Osteocyte (in vitro differentiated cells): Measurements from ENCODE around the gene DGKQ. TPM values are rescaled to one million over a fixed set of nuclear protein-coding genes. Genes with fewer than 3 reads are reported as not detected.

Experiments
- DNase-seq: peaks from one replicate; pipeline ENCODE4 v3.0.0; 2021; ENCODE audit warnings: mixed read lengths; ENCODE audit not compliant: unreplicated experiment; ENCODE audit errors: extremely low spot score
- H3K27ac Mint-ChIP-seq: one replicate; pipeline ENCODE4 v1.8.0; 2021; ENCODE audit warnings: mild to moderate bottlenecking, mixed read lengths; ENCODE audit not compliant: unreplicated experiment
- H3K27me3 Mint-ChIP-seq: one replicate; pipeline ENCODE4 v1.8.0; 2021; ENCODE audit warnings: mixed read lengths; ENCODE audit not compliant: unreplicated experiment
- H3K36me3 Mint-ChIP-seq: one replicate; pipeline ENCODE4 v1.8.0; 2021; ENCODE audit warnings: mixed read lengths; ENCODE audit not compliant: unreplicated experiment
- H3K4me1 Mint-ChIP-seq: one replicate; pipeline ENCODE4 v1.8.0; 2021; ENCODE audit warnings: mixed read lengths; ENCODE audit not compliant: unreplicated experiment
- H3K4me3 Mint-ChIP-seq: one replicate; pipeline ENCODE4 v1.8.0; 2021; ENCODE audit warnings: mild to moderate bottlenecking, moderate library complexity, mixed read lengths; ENCODE audit not compliant: unreplicated experiment
- H3K9me3 Mint-ChIP-seq: one replicate; pipeline ENCODE4 v1.8.0; 2021; ENCODE audit warnings: mixed read lengths; ENCODE audit not compliant: unreplicated experiment
- long read RNA-seq: library from polyadenylated mRNA; unstranded; transcript quantifications from one replicate; pipeline ENCODE4 v2.0.0, GENCODE V29; 2021
- total RNA-seq: library from RNA; stranded (reverse); gene quantifications from 2 replicates; pipeline ENCODE4 v1.2.1, GENCODE V29; 2021
- TF ChIP-seq, protein P1 (sequence below): fragments of 200-600 bp; sonication (generic); IDR thresholded peaks from 2 replicates; pipeline ENCODE4 v1.5.0; 2021; ENCODE audit warnings: antibody characterized with exemption, mild to moderate bottlenecking, moderate library complexity

Gene DGKQ, protein sequence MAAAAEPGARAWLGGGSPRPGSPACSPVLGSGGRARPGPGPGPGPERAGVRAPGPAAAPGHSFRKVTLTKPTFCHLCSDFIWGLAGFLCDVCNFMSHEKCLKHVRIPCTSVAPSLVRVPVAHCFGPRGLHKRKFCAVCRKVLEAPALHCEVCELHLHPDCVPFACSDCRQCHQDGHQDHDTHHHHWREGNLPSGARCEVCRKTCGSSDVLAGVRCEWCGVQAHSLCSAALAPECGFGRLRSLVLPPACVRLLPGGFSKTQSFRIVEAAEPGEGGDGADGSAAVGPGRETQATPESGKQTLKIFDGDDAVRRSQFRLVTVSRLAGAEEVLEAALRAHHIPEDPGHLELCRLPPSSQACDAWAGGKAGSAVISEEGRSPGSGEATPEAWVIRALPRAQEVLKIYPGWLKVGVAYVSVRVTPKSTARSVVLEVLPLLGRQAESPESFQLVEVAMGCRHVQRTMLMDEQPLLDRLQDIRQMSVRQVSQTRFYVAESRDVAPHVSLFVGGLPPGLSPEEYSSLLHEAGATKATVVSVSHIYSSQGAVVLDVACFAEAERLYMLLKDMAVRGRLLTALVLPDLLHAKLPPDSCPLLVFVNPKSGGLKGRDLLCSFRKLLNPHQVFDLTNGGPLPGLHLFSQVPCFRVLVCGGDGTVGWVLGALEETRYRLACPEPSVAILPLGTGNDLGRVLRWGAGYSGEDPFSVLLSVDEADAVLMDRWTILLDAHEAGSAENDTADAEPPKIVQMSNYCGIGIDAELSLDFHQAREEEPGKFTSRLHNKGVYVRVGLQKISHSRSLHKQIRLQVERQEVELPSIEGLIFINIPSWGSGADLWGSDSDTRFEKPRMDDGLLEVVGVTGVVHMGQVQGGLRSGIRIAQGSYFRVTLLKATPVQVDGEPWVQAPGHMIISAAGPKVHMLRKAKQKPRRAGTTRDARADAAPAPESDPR
- total RNA-seq, result 17.9 and 18.5 TPM in 2 replicates
- long read RNA-seq, partial matches to known transcripts, result 1 of 2 reads
- long read RNA-seq, other reads (novel, unspliced or antisense), result 1 of 2 reads

DNA sequence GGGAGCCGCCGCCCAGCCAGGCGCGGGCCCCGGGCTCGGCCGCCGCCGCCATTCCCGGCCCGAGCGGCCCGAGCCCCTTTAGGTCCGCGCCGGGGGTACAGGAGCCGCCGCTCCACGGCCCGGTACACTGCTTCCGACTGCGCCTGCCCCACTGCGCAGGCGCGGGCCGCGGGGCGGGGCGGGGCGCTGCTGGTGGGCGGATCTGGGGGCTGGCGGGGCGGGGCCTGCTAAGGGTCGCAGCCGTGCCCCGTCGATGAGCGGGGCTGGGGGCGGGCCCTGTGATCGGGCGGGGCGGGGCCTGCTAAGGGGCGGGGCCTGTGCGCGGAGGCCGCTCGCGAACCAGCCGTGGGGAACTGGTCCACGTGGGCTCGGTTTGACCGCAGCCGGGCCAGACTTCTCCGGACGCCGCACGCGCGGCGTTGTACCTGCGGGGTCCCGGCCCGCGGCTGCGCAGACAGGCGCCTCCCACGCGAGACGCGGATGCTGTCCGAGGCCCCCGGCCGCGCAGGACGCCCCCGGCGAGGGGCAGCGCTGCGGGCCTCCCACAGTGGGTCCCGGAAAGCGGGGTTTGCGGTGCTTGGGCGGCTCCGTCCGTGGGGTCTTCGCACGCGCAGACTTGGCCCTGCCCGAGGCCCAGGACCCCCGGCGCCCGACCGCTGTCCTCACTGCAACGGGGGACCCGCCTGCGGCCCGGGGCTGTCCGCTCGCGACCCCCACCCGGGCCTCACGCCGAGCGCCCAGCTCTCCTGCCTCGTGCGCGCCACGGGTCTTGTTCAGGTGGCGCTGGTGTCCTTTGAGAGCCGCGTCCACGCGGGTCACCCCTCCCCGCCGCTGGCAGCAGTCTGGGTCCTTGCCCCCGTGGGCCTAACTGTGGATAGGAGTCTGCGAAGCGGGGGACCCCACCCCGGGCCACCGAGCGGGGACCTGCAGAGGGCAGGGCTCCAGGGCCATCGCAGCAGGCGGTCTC, at the start of gene DGKQ:
Gene DGKQ, minus strand, starts transcription at position 139 of the 967 bp plus-strand sequence. Its CDS starts 87 bp downstream, at position 52.
- H3K9me3 Mint-ChIP-seq, result no peaks in the 10 kb centered on the region
- no peaks in the 10 kb centered on the region for H3K36me3 Mint-ChIP-seq
- H3K4me3 Mint-ChIP-seq, result peak within 1 kb of the TSS; percentile 67
- DNase-seq, result peak; percentile 96
- no peaks in the 10 kb centered on the region for H3K27me3 Mint-ChIP-seq
- H3K4me1 Mint-ChIP-seq, result peaks cover 7% of the 10 kb centered on the region
- H3K27ac Mint-ChIP-seq, result no peak within 1 kb of the TSS
- TF ChIP-seq, protein P1, sequence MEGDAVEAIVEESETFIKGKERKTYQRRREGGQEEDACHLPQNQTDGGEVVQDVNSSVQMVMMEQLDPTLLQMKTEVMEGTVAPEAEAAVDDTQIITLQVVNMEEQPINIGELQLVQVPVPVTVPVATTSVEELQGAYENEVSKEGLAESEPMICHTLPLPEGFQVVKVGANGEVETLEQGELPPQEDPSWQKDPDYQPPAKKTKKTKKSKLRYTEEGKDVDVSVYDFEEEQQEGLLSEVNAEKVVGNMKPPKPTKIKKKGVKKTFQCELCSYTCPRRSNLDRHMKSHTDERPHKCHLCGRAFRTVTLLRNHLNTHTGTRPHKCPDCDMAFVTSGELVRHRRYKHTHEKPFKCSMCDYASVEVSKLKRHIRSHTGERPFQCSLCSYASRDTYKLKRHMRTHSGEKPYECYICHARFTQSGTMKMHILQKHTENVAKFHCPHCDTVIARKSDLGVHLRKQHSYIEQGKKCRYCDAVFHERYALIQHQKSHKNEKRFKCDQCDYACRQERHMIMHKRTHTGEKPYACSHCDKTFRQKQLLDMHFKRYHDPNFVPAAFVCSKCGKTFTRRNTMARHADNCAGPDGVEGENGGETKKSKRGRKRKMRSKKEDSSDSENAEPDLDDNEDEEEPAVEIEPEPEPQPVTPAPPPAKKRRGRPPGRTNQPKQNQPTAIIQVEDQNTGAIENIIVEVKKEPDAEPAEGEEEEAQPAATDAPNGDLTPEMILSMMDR, result no peak

DNA sequence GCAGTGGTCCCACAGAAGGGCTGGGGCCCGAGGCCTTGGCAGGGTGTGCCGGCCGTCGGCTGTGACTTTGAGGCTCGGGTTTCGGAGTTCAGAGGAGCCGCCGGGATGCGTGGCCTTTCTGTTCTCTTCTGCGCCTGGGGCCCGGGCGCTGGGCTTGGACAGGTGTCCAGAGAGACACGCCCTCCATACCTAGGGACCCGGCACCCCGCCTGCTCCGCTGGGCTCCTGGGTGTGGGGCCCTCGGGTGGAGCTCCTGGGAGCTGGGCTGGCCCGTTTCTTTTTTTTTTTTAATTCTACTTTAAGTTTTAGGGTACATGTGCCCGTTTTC, 49.3 kb upstream of the DGKQ start:
- no peaks in the 10 kb centered on the region for H3K9me3 Mint-ChIP-seq
- peaks cover 17% of the 10 kb centered on the region for H3K4me1 Mint-ChIP-seq
- no peak for DNase-seq
- TF ChIP-seq, protein P1, result no peak
- peaks cover 4% of the 10 kb centered on the region for H3K36me3 Mint-ChIP-seq
- H3K4me3 Mint-ChIP-seq, result no peak overlapping the region
- no peaks in the 10 kb centered on the region for H3K27me3 Mint-ChIP-seq
- H3K27ac Mint-ChIP-seq, result no peak overlapping the region

DNA sequence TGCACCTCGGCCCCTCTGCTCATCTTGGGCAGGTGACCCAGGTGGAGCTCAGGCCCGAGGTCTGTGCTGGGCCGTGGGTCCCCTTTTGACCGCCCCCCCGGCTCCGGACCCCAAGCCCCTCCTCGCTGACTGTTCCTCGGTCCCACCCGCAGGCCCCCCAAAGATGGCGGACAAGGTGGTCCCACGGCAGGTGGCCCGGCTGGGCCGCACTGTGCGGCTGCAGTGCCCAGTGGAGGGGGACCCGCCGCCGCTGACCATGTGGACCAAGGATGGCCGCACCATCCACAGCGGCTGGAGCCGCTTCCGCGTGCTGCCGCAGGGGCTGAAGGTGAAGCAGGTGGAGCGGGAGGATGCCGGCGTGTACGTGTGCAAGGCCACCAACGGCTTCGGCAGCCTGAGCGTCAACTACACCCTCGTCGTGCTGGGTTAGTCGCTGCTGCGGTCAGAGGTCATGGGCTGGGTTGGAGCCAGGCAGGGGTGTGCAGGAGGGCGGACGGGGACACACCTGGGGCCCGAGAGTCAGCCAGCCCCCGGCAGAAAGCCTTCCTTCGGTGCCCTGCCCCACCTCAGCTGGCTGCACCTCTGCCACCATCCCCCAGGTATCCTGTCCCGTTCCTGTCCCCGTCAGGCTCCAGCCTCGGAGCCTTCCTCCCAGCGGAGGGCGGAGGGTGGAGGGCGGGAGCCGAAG, 48.8 kb upstream of the DGKQ start:
- Mint-ChIP-seq H3K36me3 (peaks cover 4% of the 10 kb centered on the region), H3K27ac (no peak overlapping the region), H3K4me3 (no peak overlapping the region), H3K4me1 (peaks cover 15% of the 10 kb centered on the region), H3K9me3 (no peaks in the 10 kb centered on the region), H3K27me3 (no peaks in the 10 kb centered on the region)
- TF ChIP-seq, protein P1, result no peak
- no peak for DNase-seq

DNA sequence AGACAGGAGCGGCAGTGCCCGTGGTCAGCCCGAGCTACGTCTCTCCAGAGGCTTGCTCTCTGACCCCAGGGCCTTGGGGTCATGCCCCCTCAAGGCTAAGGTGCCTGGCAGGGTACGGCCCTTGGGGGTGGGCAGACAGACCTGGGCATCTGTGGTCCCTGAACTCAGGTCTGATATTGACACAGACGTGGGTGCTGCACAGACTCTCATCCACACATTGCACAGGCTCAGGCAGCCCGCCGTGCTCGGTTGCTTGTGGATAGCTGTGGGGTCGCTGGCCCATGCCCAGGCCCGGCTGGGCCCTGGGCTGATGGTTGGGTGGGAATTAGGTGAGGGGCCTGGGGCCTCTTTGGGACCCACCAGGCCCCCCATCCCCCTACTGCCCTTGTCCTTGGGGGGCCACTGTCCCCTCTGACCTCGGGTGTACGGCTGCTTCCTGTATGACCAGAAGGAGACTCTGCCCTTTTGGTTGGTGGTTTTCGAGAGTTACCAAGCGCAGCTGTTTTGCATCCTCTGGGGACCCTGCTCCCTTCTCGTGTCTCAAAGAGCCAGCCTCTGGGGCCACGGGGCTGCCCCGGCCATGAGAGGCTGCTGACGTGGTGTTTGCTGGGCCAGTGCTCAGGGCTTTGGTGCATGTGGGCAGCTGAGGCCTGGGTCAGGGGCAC, 48.1 kb upstream of the DGKQ start:
- no peak overlapping the region for H3K4me3 Mint-ChIP-seq
- peaks cover 4% of the 10 kb centered on the region for H3K36me3 Mint-ChIP-seq
- no peak for DNase-seq
- H3K27me3 Mint-ChIP-seq, result no peaks in the 10 kb centered on the region
- no peak overlapping the region for H3K27ac Mint-ChIP-seq
- TF ChIP-seq, protein P1, result no peak
- peaks cover 14% of the 10 kb centered on the region for H3K4me1 Mint-ChIP-seq
- H3K9me3 Mint-ChIP-seq, result no peaks in the 10 kb centered on the region
